Chondrocyte (in vitro differentiated cells): Measurements from ENCODE around the gene KIF25. TPM values are rescaled to one million over a fixed set of nuclear protein-coding genes. Genes with fewer than 3 reads are reported as not detected.

Source experiments
- DNase-seq: peaks from one replicate; pipeline ENCODE4 v3.0.0; 2021; ENCODE audit warnings: mixed read lengths, low spot score
- H3K27ac Mint-ChIP-seq: one replicate; pipeline ENCODE4 v1.8.0; 2021; ENCODE audit warnings: mild to moderate bottlenecking, moderate library complexity, mixed read lengths; ENCODE audit not compliant: unreplicated experiment
- H3K27me3 Mint-ChIP-seq: 2 replicates; pipeline ENCODE4 v1.8.0; 2021; ENCODE audit warnings: low read depth, mixed read lengths
- H3K36me3 Mint-ChIP-seq: 2 replicates; pipeline ENCODE4 v1.8.0; 2021; ENCODE audit warnings: low read depth, mixed read lengths
- H3K4me1 Mint-ChIP-seq: 2 replicates; pipeline ENCODE4 v1.8.0; 2021; ENCODE audit warnings: low read depth, mild to moderate bottlenecking, mixed read lengths
- H3K4me3 Mint-ChIP-seq: one replicate; pipeline ENCODE4 v1.8.0; 2021; ENCODE audit warnings: mild to moderate bottlenecking, moderate library complexity, mixed read lengths; ENCODE audit not compliant: unreplicated experiment
- H3K9me3 Mint-ChIP-seq: 2 replicates; pipeline ENCODE4 v1.8.0; 2021; ENCODE audit warnings: low read depth, mixed read lengths
- CTCF ChIP-seq: fragments of 200-600 bp; sonication (generic); IDR thresholded peaks from 2 replicates; pipeline ENCODE4 v1.5.0; 2021; ENCODE audit warnings: antibody characterized with exemption, mild to moderate bottlenecking, moderate library complexity
- total RNA-seq: library from RNA; stranded (reverse); gene quantifications from 3 replicates; pipeline ENCODE4 v1.2.1, GENCODE V29; 2021

The KIF25 gene
- total RNA-seq, 1 donor from 2014 or later, result not detected

- Mint-ChIP-seq H3K36me3 (no peaks in the 10 kb centered on the region), H3K4me1 (peaks cover 5% of the 10 kb centered on the region), H3K27me3 (peaks cover 24% of the 10 kb centered on the region), H3K9me3 (no peaks in the 10 kb centered on the region), H3K4me3 (no peak overlapping the region), H3K27ac (no peak overlapping the region)
- no peak for DNase-seq
- no peak for TF ChIP-seq CTCF
Observed at GRCh38 chr6:168025831-168026710, 28.6 kb downstream of the KIF25 start.

DNA sequence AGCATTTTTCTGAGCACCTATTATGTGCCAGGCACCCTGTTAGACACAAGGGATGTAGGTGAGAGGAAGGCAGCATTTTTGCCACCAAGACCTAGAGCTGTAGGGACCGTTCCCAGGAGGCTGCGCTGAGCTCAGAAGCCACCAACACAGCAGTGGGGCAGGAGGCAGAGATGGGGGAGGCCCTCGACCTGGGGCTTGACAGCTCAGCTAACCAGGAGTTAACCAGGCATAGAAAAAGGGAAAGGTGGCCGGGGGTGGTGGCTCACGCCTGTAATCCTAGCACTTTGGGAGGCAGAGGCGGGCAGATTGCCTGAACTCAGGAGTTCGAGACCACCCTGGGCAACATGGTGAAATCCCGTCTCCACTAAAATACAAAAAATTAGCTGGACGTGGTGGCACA is 29.5 kb downstream of the KIF25 start:
- DNase-seq, result no peak
- Mint-ChIP-seq H3K27ac (no peak overlapping the region), H3K9me3 (no peaks in the 10 kb centered on the region), H3K4me1 (peaks cover 14% of the 10 kb centered on the region), H3K36me3 (no peaks in the 10 kb centered on the region), H3K4me3 (no peak overlapping the region), H3K27me3 (peaks cover 17% of the 10 kb centered on the region)
- TF ChIP-seq CTCF, result no peak

DNA sequence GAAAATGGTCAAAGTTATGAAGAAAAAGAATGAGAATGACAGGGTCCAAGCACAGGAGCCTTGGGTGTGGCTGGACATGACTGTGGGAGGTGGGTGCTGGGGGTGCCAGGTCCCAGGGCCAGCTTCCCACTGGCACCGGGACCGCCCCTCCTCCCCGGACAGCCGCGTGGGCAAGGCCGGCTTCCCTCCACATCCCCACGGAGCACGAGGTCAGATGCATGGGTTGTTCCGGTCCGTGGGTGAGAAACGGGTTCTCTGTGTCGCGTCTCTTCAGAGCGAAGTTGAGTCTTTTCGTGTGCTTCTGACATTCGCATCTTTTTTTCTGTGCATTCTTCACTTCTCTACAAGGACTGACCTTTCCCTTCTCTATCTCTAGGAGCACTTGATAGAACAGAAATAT is 30.1 kb downstream of the KIF25 start:
- Mint-ChIP-seq H3K27me3 (peaks cover 11% of the 10 kb centered on the region), H3K4me3 (no peak overlapping the region), H3K4me1 (peaks cover 20% of the 10 kb centered on the region), H3K27ac (no peak overlapping the region), H3K36me3 (no peaks in the 10 kb centered on the region), H3K9me3 (no peaks in the 10 kb centered on the region)
- no peak for TF ChIP-seq CTCF
- no peak for DNase-seq

- Mint-ChIP-seq H3K4me3 (no peak overlapping the region), H3K4me1 (peaks cover 22% of the 10 kb centered on the region), H3K27me3 (peaks cover 9% of the 10 kb centered on the region), H3K27ac (no peak overlapping the region), H3K9me3 (no peaks in the 10 kb centered on the region), H3K36me3 (no peaks in the 10 kb centered on the region)
- TF ChIP-seq CTCF, result no peak
- DNase-seq, result no peak
Observed at GRCh38 chr6:168028181-168028580, 30.7 kb downstream of the KIF25 start.

DNA sequence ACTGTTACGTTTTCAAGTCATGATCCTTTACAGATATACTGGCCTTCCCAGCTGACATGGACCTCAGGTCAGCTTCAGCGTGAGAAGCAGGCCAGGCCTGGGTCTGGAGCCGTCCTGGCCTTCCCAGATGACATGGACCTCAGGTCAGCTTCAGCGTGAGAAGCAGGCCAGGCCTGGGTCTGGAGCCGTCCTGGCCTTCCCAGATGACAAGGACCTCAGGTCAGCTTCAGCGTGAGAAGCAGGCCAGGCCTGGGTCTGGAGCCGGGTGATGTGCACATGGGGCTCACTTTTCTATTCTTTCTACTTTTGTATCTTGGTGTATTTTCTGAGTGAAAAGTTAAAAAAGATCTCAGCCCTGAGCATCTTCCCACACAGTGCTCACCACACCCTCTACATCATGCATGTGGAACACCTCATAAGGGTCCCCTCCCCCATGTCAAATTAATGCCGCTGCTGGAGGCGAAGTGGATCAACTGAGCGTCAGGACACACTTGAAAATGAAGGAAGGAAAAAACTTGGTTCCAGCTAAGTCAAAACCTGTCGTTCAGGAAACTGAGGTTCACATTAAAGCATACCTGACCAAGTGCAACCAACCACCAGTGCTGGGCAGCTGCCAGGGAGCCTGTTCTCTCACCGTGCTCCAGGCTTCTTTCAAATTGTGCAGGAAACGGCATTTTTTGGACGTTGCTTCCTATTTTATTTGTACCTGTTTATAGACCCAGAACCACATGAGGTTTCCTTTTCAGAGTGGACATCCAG is 32.2 kb downstream of the KIF25 start:
- Mint-ChIP-seq H3K36me3 (no peaks in the 10 kb centered on the region), H3K9me3 (no peaks in the 10 kb centered on the region), H3K4me3 (no peak overlapping the region), H3K27ac (no peak overlapping the region), H3K27me3 (peaks cover 9% of the 10 kb centered on the region), H3K4me1 (peaks cover 22% of the 10 kb centered on the region)
- no peak for DNase-seq
- TF ChIP-seq CTCF, result no peak
